Retinal pigment epithelial cell (primary cell): Measurements from ENCODE around the gene IL12RB2.

ENCODE experiments used
- DNase-seq: peaks from one replicate; pipeline ENCODE4 v3.0.0-alpha.2; 2010; ENCODE audit warnings: low read depth
- H3K4me3 ChIP-seq: 2 replicates; pipeline ENCODE4 v1.5.1; 2011; ENCODE audit warnings: mild to moderate bottlenecking, low read length, control low read depth, moderate library complexity
- TF ChIP-seq, protein P1 (sequence below): conservative IDR thresholded peaks from 2 replicates; pipeline ENCODE4 v1.5.1; 2011; ENCODE audit warnings: low read depth, low read length, control low read depth, inconsistent platforms

The IL12RB2 gene

DNA sequence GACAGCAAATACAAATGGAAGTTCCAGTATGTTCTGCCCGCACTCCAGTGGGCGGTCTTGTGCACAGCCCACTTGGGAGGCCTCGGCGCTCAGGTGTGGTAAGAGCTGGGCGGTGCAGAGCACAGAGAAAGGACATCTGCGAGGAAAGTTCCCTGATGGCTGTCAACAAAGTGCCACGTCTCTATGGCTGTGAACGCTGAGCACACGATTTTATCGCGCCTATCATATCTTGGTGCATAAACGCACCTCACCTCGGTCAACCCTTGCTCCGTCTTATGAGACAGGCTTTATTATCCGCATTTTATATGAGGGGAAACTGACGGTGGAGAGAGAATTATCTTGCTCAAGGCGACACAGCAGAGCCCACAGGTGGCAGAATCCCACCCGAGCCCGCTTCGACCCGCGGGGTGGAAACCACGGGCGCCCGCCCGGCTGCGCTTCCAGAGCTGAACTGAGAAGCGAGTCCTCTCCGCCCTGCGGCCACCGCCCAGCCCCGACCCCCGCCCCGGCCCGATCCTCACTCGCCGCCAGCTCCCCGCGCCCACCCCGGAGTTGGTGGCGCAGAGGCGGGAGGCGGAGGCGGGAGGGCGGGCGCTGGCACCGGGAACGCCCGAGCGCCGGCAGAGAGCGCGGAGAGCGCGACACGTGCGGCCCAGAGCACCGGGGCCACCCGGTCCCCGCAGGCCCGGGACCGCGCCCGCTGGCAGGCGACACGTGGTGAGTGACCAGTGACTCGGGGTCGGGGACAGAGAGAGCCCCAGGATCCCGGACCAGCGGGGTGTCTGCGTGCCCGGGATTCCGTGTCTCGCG is at the start of gene IL12RB2:
Gene IL12RB2, plus strand, starts transcription at position 623 of the 810 bp plus-strand sequence. CDS start 12,496 bp downstream, outside the sequence.
- TF ChIP-seq, protein P1, sequence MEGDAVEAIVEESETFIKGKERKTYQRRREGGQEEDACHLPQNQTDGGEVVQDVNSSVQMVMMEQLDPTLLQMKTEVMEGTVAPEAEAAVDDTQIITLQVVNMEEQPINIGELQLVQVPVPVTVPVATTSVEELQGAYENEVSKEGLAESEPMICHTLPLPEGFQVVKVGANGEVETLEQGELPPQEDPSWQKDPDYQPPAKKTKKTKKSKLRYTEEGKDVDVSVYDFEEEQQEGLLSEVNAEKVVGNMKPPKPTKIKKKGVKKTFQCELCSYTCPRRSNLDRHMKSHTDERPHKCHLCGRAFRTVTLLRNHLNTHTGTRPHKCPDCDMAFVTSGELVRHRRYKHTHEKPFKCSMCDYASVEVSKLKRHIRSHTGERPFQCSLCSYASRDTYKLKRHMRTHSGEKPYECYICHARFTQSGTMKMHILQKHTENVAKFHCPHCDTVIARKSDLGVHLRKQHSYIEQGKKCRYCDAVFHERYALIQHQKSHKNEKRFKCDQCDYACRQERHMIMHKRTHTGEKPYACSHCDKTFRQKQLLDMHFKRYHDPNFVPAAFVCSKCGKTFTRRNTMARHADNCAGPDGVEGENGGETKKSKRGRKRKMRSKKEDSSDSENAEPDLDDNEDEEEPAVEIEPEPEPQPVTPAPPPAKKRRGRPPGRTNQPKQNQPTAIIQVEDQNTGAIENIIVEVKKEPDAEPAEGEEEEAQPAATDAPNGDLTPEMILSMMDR = no peak
- peak within 1 kb of the TSS; percentile 44 for H3K4me3 ChIP-seq
- no peak for DNase-seq

DNA sequence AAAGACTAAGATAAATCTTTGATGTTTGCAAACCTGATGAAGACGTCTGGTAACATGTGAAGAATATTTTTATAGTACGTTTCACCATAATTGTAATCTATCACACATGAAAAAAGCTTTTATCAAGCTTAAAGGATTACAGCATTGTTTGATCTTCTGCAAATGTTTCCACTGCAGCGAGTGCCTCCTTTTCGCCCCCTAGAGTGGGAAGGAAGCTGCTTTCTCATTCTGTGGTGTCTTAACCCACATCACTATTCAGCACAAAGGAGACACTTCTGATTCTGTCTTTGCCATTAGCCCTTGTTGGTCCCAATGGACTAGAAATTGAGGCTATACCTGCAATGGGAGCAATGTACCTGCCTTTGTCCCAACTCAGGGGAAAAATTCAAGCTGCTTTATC is 46.0 kb upstream of the IL12RB2 start:
- DNase-seq = no peak
- H3K4me3 ChIP-seq = no peak overlapping the region
- TF ChIP-seq, protein P1 = peak; percentile 60

DNA sequence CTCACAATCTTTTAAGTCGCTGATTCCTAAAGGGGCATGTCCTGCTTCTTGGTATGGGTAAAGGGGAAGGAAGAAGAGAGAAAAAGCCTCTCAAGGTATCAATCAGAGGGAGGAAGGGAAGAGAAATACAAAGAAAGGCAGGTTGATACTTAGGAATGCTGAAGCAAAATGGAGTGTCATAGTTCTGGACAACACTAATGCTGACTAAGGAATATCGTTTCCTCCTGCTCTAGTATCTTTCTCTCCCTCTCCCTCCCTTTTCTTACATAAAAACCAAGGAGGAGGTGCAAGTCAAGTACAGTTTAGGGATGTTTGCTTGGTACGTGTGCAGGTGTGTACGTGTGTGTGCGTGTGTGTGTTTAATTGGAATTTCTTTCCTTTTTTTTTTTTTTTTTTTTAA is 44.9 kb upstream of the IL12RB2 start:
- DNase-seq = no peak
- TF ChIP-seq, protein P1 = no peak
- no peak overlapping the region for H3K4me3 ChIP-seq

DNA sequence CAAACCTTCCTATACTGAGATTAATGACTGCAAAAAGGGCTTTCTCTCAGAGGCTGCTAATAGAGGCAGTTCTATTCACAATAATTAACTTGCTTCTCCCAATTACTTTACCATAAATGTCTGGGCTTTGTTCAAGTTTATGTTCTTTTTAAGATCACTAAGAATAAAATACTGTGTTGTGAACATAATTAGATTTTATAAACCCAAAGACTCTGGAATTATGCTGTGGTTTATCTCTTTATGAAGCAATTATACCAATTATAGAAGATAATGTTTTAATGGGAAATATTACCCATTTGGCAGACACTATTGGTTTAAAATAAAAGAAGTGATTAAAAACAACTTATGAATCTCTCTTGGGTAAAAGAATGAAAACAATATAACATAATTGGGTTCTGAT is 43.5 kb upstream of the IL12RB2 start:
- H3K4me3 ChIP-seq = no peak overlapping the region
- TF ChIP-seq, protein P1 = no peak
- no peak for DNase-seq

DNA sequence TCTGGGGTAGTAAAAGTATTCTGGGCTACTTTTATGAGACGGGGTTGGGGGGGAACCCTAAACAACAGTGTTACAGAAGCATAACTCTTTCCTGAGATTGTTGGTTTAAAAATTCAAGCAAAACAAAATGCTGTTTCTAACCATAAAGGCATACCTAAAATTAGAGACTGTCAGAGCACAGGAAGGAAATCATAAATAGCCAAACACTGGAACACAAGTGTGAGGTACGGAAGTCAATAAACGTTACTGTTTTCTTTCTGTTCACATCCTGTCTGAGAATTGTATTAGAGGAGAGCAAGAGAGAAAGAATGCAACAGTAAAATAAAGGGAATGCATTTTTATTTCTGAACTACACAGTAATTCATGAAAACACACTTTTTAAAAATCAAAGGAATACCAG is 42.8 kb upstream of the IL12RB2 start:
- TF ChIP-seq, protein P1 = no peak
- H3K4me3 ChIP-seq = no peak overlapping the region
- DNase-seq = no peak

DNA sequence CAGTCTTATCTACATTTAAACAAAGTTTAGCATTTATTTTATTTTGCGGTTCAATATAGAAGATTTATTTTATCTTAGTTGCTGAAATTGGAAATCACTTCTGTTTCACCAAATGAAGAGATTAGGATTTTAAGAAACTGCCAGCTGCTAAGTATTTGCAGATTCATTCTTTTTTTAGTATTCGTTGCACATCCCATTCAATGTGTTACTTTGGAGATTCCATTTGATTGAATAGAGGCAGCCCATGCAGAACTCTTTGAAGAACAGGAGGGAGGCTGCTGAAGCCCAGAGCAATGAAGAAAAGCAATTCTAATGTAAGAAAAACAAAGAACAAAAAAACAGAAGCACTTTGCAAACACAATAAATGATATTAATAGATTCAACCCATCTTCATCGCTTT is 38.6 kb upstream of the IL12RB2 start:
- TF ChIP-seq, protein P1 = no peak
- no peak for DNase-seq
- H3K4me3 ChIP-seq = no peak overlapping the region

GRCh38 chr1:67270541-67270940 is 37.1 kb upstream of the IL12RB2 start:
- H3K4me3 ChIP-seq = no peak overlapping the region
- DNase-seq = no peak
- TF ChIP-seq, protein P1 = no peak
